ENCODE data around the gene WDR77. TPM values are rescaled to one million over a fixed set of nuclear protein-coding genes. Genes with fewer than 3 reads are reported as not detected.

WDR77 gene
- total RNA-seq, 4 donors from 2014 or later, result 8.8 to 18.5 (median 12.7) TPM

DNA sequence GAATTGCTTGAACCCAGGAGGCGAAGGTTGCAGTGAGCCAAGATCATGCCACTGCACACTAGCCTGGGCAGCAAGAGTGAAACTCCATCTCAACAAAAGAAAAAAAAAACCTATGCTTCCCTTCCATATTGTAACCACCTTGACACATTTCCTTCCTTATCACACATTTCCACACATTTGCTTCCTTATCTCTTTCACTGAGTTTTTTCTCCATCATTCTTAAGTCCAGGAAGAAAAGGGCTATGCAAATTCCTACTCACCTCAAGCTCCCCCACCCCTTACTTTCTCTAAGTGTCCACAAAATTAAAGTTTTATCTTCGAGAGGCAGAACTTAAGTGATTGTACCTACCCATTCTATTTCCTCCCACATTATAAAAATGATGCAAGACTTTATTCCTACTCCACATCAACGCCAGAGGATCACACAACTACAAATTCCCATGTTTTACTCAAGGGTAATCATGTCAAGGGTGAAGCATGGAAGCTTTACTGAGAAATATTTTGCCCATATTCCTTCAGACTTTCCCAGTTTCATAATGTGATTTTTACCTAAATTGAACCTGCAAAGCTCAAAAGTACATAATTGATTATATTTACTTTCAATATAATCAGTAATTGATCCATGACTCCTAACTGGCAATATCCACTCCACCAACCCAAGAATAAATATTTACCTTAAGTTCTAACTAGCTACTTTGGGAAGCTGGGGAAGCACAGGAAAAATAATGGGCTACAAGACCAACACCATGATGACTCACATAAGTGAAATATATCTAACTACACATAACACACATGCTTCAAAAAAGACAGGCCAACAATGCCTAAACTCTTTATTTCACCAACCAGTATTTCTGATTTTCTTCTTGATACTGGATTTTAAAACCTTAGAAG lies 9.3 kb downstream of the WDR77 start:
- intact Hi-C loops (cut with DNase I; ENCODE audit: low total_unique reads), result no loop called here
- TF ChIP-seq POLR2A (IDR thresholded peaks at IDR 0.05), result no peak
- TF ChIP-seq CTCF (IDR thresholded peaks at IDR 0.05), result no peak
- no peak for DNase-seq (ENCODE audit: low spot score in 2 of 2)
- WGBS, 2 donors, result 94 to 97% methylated on average over 3 of the region's 3 CpGs
- no peak overlapping the region for H3K4me3 ChIP-seq (ENCODE audit: low read depth, poor library complexity, severe bottlenecking)

GRCh38 chr1:111436726-111437125 lies 12.3 kb downstream of the WDR77 start:
- no peak for DNase-seq (ENCODE audit: low spot score in 2 of 2)
- no peak overlapping the region for H3K4me3 ChIP-seq (ENCODE audit: low read depth, poor library complexity, severe bottlenecking)
- WGBS, 2 donors, result 57 to 66% methylated on average over 3 of the region's 3 CpGs
- TF ChIP-seq POLR2A (IDR thresholded peaks at IDR 0.05), result no peak
- no peak for TF ChIP-seq CTCF (IDR thresholded peaks at IDR 0.05)
- intact Hi-C loops (cut with DNase I; ENCODE audit: low total_unique reads), result no loop called here

GRCh38 chr1:111424281-111424680 lies 24.8 kb downstream of the WDR77 start:
- no peak for DNase-seq (ENCODE audit: low spot score in 2 of 2)
- 94 to 96% methylated on average over 3 of the region's 3 CpGs for WGBS, 2 donors
- H3K4me3 ChIP-seq (ENCODE audit: low read depth, poor library complexity, severe bottlenecking), result no peak overlapping the region
- TF ChIP-seq POLR2A (IDR thresholded peaks at IDR 0.05) (no peak), CTCF (IDR thresholded peaks at IDR 0.05) (no peak)
- intact Hi-C loops (cut with DNase I; ENCODE audit: low total_unique reads), result no loop called here

- 78 to 82% methylated on average over 13 of the region's 13 CpGs for WGBS, 2 donors
- no peak for DNase-seq (ENCODE audit: low spot score in 2 of 2)
- H3K4me3 ChIP-seq (ENCODE audit: low read depth, poor library complexity, severe bottlenecking), result no peak overlapping the region
- TF ChIP-seq POLR2A (IDR thresholded peaks at IDR 0.05) (no peak), CTCF (IDR thresholded peaks at IDR 0.05) (no peak)
- intact Hi-C loops (cut with DNase I; ENCODE audit: low total_unique reads), result no loop called here
These were observed 26.3 kb downstream of the WDR77 start for GRCh38 chr1:111422546-111423391.

GRCh38 chr1:111420377-111420776 lies 28.7 kb downstream of the WDR77 start:
- TF ChIP-seq POLR2A (IDR thresholded peaks at IDR 0.05), result no peak
- TF ChIP-seq CTCF (IDR thresholded peaks at IDR 0.05), result no peak
- no peak overlapping the region for H3K4me3 ChIP-seq (ENCODE audit: low read depth, poor library complexity, severe bottlenecking)
- DNase-seq (ENCODE audit: low spot score in 2 of 2), result no peak
- whole genome bisulfite sequencing, 2 donors, result 74 to 84% methylated on average over 5 of the region's 5 CpGs
- intact Hi-C loops (cut with DNase I; ENCODE audit: low total_unique reads), result no loop called here

Measured in lower leg skin (tissue), 4 donors.